ENCODE data around the gene SGTA.

Gene SGTA

DNA sequence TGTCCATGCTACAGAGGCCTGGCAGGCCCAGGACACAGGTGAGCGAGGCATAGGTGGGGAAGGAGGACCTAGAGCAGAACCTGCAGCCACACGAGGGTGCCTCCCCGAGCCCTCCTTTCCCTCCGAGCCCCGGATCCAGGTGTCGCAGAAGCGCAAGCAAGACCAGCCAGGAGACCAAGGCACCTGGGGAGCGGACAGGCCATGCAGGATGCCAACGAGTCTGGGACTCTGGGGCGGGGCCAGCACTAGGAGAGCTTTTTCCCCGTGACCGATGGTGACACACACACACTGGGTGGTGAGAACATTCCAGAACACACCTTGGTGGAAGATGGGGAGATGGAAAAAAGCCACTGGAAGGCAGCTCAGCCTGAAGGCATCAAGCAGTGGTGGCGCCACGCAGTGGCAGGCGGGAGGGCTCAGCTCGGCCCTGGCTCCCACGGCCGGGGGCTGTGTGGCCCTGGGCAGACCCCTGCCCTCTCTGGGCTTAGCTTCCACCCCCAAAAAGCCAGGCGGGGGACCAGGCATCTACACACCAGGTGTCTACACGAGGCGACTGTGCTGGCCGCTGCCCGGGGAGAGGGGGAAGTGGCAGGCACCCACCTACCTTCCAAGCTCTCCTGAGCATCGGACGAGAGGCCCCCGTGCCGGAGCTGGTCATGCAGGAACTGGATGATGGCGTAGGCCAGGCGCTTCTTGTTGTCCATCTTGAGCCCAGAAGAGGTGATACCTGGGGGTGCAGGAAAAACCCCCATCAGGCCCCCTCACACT is 14.5 kb downstream of the SGTA start (continued):
- TF ChIP-seq, protein P1, sequence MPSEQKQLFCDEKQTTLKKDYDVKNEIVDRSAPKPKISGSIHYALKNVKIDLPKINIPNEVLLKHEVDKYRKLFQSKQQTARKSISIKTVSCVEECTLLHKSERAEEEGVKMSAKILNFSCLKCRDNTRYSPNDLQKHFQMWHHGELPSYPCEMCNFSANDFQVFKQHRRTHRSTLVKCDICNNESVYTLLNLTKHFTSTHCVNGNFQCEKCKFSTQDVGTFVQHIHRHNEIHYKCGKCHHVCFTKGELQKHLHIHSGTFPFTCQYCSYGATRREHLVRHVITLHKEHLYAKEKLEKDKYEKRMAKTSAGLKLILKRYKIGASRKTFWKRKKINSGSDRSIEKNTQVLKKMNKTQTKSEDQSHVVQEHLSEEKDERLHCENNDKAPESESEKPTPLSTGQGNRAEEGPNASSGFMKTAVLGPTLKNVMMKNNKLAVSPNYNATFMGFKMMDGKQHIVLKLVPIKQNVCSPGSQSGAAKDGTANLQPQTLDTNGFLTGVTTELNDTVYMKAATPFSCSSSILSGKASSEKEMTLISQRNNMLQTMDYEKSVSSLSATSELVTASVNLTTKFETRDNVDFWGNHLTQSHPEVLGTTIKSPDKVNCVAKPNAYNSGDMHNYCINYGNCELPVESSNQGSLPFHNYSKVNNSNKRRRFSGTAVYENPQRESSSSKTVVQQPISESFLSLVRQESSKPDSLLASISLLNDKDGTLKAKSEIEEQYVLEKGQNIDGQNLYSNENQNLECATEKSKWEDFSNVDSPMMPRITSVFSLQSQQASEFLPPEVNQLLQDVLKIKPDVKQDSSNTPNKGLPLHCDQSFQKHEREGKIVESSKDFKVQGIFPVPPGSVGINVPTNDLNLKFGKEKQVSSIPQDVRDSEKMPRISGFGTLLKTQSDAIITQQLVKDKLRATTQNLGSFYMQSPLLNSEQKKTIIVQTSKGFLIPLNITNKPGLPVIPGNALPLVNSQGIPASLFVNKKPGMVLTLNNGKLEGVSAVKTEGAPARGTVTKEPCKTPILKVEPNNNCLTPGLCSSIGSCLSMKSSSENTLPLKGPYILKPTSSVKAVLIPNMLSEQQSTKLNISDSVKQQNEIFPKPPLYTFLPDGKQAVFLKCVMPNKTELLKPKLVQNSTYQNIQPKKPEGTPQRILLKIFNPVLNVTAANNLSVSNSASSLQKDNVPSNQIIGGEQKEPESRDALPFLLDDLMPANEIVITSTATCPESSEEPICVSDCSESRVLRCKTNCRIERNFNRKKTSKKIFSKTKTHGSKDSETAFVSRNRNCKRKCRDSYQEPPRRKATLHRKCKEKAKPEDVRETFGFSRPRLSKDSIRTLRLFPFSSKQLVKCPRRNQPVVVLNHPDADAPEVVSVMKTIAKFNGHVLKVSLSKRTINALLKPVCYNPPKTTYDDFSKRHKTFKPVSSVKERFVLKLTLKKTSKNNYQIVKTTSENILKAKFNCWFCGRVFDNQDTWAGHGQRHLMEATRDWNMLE (tag by site-specific recombination; conservative IDR thresholded peaks at IDR 0.05; ENCODE audit: low read depth) = no peak
- TF ChIP-seq, protein P2, sequence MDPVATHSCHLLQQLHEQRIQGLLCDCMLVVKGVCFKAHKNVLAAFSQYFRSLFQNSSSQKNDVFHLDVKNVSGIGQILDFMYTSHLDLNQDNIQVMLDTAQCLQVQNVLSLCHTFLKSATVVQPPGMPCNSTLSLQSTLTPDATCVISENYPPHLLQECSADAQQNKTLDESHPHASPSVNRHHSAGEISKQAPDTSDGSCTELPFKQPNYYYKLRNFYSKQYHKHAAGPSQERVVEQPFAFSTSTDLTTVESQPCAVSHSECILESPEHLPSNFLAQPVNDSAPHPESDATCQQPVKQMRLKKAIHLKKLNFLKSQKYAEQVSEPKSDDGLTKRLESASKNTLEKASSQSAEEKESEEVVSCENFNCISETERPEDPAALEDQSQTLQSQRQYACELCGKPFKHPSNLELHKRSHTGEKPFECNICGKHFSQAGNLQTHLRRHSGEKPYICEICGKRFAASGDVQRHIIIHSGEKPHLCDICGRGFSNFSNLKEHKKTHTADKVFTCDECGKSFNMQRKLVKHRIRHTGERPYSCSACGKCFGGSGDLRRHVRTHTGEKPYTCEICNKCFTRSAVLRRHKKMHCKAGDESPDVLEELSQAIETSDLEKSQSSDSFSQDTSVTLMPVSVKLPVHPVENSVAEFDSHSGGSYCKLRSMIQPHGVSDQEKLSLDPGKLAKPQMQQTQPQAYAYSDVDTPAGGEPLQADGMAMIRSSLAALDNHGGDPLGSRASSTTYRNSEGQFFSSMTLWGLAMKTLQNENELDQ (tag by site-specific recombination; IDR thresholded peaks at IDR 0.05; ENCODE audit: low read depth) = no peak

DNA sequence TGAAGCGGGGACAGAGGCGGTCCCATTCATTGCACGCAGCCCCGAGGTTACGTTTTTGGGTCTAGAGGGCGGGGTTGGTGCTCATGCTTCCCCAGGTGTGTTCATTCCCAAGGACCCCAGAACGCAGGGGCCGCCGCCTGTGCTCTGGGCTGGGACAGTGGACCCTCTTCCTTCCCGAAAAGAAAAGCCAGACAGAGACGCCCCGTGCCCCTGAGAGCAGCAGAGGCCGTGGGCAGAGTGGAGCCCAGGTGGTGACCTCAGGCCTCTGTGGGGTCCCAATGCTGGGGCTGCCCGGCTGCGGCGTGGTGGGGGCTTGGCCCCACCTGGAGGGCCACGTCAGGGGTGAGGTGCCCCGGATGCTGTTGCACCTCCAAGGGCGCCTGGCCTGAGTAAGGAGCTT is 15.4 kb downstream of the SGTA start:
- Histone ChIP-seq H3K27ac (ENCODE audit: extremely low read depth, low read depth, low read length) (no peak overlapping the region), H3K9me3 (ENCODE audit: control insufficient read depth, insufficient read depth, low read depth, low read length) (no peaks in the 10 kb centered on the region), H3K4me3 (ENCODE audit: low read depth, low read length) (no peak overlapping the region), H3K4me1 (ENCODE audit: control insufficient read depth, insufficient read depth, low read length) (no peaks in the 10 kb centered on the region), H3K36me3 (ENCODE audit: control insufficient read depth in 2 of 2, insufficient read depth in 1 of 2, low read length in 2 of 2) (peaks cover 21 to 80% of the 10 kb centered on the region in 2 experiments)
- ChIA-PET CTCF (no interaction called here), POLR2A (no interaction called here)
- TF ChIP-seq ZNF302 (tag by site-specific recombination; IDR thresholded peaks at IDR 0.05; ENCODE audit: low read depth) (no peak), ZNF660 (tag by site-specific recombination; IDR thresholded peaks at IDR 0.05) (no peak), ZNF747 (tag by site-specific recombination; IDR thresholded peaks at IDR 0.05) (no peak), ZNF701 (tag by site-specific recombination; IDR thresholded peaks at IDR 0.05) (no peak), GLI4 (tag by site-specific recombination; IDR thresholded peaks at IDR 0.05) (no peak), KLF10 (tag by site-specific recombination; IDR thresholded peaks at IDR 0.05) (no peak), BCL11B (tag by site-specific recombination; IDR thresholded peaks at IDR 0.05; ENCODE audit: low read depth) (no peak), ZNF239 (tag by site-specific recombination; IDR thresholded peaks at IDR 0.05) (no peak), ZBTB17 (tag by site-specific recombination; IDR thresholded peaks at IDR 0.05) (no peak)
- TF ChIP-seq, protein P3, sequence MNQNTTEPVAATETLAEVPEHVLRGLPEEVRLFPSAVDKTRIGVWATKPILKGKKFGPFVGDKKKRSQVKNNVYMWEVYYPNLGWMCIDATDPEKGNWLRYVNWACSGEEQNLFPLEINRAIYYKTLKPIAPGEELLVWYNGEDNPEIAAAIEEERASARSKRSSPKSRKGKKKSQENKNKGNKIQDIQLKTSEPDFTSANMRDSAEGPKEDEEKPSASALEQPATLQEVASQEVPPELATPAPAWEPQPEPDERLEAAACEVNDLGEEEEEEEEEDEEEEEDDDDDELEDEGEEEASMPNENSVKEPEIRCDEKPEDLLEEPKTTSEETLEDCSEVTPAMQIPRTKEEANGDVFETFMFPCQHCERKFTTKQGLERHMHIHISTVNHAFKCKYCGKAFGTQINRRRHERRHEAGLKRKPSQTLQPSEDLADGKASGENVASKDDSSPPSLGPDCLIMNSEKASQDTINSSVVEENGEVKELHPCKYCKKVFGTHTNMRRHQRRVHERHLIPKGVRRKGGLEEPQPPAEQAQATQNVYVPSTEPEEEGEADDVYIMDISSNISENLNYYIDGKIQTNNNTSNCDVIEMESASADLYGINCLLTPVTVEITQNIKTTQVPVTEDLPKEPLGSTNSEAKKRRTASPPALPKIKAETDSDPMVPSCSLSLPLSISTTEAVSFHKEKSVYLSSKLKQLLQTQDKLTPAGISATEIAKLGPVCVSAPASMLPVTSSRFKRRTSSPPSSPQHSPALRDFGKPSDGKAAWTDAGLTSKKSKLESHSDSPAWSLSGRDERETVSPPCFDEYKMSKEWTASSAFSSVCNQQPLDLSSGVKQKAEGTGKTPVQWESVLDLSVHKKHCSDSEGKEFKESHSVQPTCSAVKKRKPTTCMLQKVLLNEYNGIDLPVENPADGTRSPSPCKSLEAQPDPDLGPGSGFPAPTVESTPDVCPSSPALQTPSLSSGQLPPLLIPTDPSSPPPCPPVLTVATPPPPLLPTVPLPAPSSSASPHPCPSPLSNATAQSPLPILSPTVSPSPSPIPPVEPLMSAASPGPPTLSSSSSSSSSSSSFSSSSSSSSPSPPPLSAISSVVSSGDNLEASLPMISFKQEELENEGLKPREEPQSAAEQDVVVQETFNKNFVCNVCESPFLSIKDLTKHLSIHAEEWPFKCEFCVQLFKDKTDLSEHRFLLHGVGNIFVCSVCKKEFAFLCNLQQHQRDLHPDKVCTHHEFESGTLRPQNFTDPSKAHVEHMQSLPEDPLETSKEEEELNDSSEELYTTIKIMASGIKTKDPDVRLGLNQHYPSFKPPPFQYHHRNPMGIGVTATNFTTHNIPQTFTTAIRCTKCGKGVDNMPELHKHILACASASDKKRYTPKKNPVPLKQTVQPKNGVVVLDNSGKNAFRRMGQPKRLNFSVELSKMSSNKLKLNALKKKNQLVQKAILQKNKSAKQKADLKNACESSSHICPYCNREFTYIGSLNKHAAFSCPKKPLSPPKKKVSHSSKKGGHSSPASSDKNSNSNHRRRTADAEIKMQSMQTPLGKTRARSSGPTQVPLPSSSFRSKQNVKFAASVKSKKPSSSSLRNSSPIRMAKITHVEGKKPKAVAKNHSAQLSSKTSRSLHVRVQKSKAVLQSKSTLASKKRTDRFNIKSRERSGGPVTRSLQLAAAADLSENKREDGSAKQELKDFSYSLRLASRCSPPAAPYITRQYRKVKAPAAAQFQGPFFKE (tag by site-specific recombination; IDR thresholded peaks at IDR 0.05; ENCODE audit: borderline replicate concordance) = no peak
- TF ChIP-seq, protein P4, sequence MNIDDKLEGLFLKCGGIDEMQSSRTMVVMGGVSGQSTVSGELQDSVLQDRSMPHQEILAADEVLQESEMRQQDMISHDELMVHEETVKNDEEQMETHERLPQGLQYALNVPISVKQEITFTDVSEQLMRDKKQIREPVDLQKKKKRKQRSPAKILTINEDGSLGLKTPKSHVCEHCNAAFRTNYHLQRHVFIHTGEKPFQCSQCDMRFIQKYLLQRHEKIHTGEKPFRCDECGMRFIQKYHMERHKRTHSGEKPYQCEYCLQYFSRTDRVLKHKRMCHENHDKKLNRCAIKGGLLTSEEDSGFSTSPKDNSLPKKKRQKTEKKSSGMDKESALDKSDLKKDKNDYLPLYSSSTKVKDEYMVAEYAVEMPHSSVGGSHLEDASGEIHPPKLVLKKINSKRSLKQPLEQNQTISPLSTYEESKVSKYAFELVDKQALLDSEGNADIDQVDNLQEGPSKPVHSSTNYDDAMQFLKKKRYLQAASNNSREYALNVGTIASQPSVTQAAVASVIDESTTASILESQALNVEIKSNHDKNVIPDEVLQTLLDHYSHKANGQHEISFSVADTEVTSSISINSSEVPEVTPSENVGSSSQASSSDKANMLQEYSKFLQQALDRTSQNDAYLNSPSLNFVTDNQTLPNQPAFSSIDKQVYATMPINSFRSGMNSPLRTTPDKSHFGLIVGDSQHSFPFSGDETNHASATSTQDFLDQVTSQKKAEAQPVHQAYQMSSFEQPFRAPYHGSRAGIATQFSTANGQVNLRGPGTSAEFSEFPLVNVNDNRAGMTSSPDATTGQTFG (tag by site-specific recombination; IDR thresholded peaks at IDR 0.05; ENCODE audit: borderline replicate concordance) = no peak
- TF ChIP-seq, protein P5, sequence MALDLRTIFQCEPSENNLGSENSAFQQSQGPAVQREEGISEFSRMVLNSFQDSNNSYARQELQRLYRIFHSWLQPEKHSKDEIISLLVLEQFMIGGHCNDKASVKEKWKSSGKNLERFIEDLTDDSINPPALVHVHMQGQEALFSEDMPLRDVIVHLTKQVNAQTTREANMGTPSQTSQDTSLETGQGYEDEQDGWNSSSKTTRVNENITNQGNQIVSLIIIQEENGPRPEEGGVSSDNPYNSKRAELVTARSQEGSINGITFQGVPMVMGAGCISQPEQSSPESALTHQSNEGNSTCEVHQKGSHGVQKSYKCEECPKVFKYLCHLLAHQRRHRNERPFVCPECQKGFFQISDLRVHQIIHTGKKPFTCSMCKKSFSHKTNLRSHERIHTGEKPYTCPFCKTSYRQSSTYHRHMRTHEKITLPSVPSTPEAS (tag by site-specific recombination; IDR thresholded peaks at IDR 0.05) = no peak
- TF ChIP-seq, protein P6, sequence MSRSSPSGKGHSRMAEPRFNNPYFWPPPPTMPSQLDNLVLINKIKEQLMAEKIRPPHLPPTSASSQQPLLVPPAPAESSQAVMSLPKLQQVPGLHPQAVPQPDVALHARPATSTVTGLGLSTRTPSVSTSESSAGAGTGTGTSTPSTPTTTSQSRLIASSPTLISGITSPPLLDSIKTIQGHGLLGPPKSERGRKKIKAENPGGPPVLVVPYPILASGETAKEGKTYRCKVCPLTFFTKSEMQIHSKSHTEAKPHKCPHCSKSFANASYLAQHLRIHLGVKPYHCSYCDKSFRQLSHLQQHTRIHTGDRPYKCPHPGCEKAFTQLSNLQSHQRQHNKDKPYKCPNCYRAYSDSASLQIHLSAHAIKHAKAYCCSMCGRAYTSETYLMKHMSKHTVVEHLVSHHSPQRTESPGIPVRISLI (tag by site-specific recombination; IDR thresholded peaks at IDR 0.05) = no peak
